Activated CD8-positive, alpha-beta memory T cell treated with anti-CD3 and anti-CD28 coated beads for 4 hours (primary cell): ENCODE data around the gene MIGA1.
A peak's percentile ranks its signal among the peaks of the same experiment; 100 is the strongest.
"Not testable (repeated sequence)": the region's sequence is repeated elsewhere in the genome, so short reads cannot be mapped to it uniquely, and the experiment has no call there.

Experiments
- DNase-seq, 2 donors: peaks; one replicate each; pipeline ENCODE4 v3.0.0-alpha.2; 2020; ENCODE audit warnings: low read depth in 2 of 2

MIGA1 gene

GRCh38 chr1:77779529-77780281 lies at the start of gene MIGA1:
TSS of gene MIGA1 (plus strand) at chr1:77779649. CDS start at chr1:77783253, 3,604 bp downstream.
- peak; percentile 72 to 75 for DNase-seq

GRCh38 chr1:77732090-77732489 lies 47.4 kb upstream of the MIGA1 start:
- no peak for DNase-seq

GRCh38 chr1:77739235-77739634 lies 40.2 kb upstream of the MIGA1 start:
- no peak for DNase-seq

- no peak for DNase-seq
Observed at GRCh38 chr1:77741316-77741715, 38.1 kb upstream of the MIGA1 start.

GRCh38 chr1:77742011-77742555 lies 37.4 kb upstream of the MIGA1 start:
- no peak for DNase-seq

- no peak for DNase-seq
Observed at GRCh38 chr1:77744576-77744975, 34.9 kb upstream of the MIGA1 start.

- not testable (repeated sequence) for DNase-seq
Observed at GRCh38 chr1:77749489-77749888, 30.0 kb upstream of the MIGA1 start.

- no peak for DNase-seq
Observed at GRCh38 chr1:77756052-77756754, 23.2 kb upstream of the MIGA1 start.

GRCh38 chr1:77757066-77757584 lies 22.3 kb upstream of the MIGA1 start:
- no peak for DNase-seq

- DNase-seq, result no peak
Observed at GRCh38 chr1:77757603-77758002, 21.8 kb upstream of the MIGA1 start.

- DNase-seq, result peak; percentile 74 to 84
Observed at GRCh38 chr1:77759071-77760028, 20.1 kb upstream of the MIGA1 start, which contains the start of gene USP33. TSS of gene USP33 (minus strand) at chr1:77759852. CDS start at chr1:77741697, 18,155 bp downstream.

GRCh38 chr1:77762072-77762476 lies 17.4 kb upstream of the MIGA1 start:
- no peak for DNase-seq

- no peak for DNase-seq
Observed at GRCh38 chr1:77768006-77768405, 11.4 kb upstream of the MIGA1 start.

GRCh38 chr1:77776007-77776700 lies 3.3 kb upstream of the MIGA1 start:
- DNase-seq, result no peak

- DNase-seq, result no peak
Observed at GRCh38 chr1:77781683-77782082, 2.2 kb downstream of the MIGA1 start.

- no peak for DNase-seq
Observed at GRCh38 chr1:77783141-77783540, 3.7 kb downstream of the MIGA1 start.

GRCh38 chr1:77786093-77786741 lies 6.8 kb downstream of the MIGA1 start:
- not testable (repeated sequence) for DNase-seq

- DNase-seq, result no peak
Observed at GRCh38 chr1:77794550-77794949, 15.1 kb downstream of the MIGA1 start.

- DNase-seq, result no peak
Observed at GRCh38 chr1:77796695-77797405, 17.4 kb downstream of the MIGA1 start.

- DNase-seq, result no peak
Observed at GRCh38 chr1:77797991-77798390, 18.5 kb downstream of the MIGA1 start.
